Keratinocyte (primary cell): ENCODE results near the gene CUX1. TPM values are rescaled to one million over a fixed set of nuclear protein-coding genes. Genes with fewer than 3 reads are reported as not detected.

Experiments
- DNase-seq: peaks from one replicate; pipeline ENCODE4 v3.0.0-alpha.2; 2011; ENCODE audit warnings: low read depth, missing footprints, low spot score
- FAIRE-seq: peaks from 2 replicates; lab custom pipeline; 2011; peaks lifted over from hg19 to GRCh38; lab: Jason Lieb, UNC
- H2AFZ ChIP-seq: 2 replicates; pipeline ENCODE4 v1.6.0; 2012; ENCODE audit warnings: low read length, control low read depth, inconsistent platforms; ENCODE audit not compliant: control insufficient read depth
- H3K27ac ChIP-seq: 2 replicates; pipeline ENCODE4 v1.5.1; 2011; ENCODE audit warnings: low read length; ENCODE audit not compliant: control insufficient read depth, insufficient read depth
- H3K27me3 ChIP-seq: 3 replicates; pipeline ENCODE4 v1.6.0; 2011; ENCODE audit warnings: low read length; ENCODE audit not compliant: control insufficient read depth, insufficient read depth; ENCODE audit errors: extremely low read depth
- H3K36me3 ChIP-seq, 2 experiments: 2 replicates in 1 of 2; 3 replicates in 1 of 2; pipeline ENCODE4 v1.5.1; 2011; ENCODE audit warnings: low read length in 2 of 2, mild to moderate bottlenecking in 1 of 2; ENCODE audit not compliant: control insufficient read depth in 2 of 2, insufficient read depth in 2 of 2; ENCODE audit errors: extremely low read depth in 1 of 2
- H3K4me1 ChIP-seq: 3 replicates; pipeline ENCODE4 v1.5.1; 2011; ENCODE audit warnings: low read length; ENCODE audit not compliant: control insufficient read depth, insufficient read depth; ENCODE audit errors: extremely low read depth
- H3K4me2 ChIP-seq: 3 replicates; pipeline ENCODE4 v1.6.0; 2011; ENCODE audit warnings: low read depth, low read length; ENCODE audit not compliant: control insufficient read depth, insufficient read depth; ENCODE audit errors: extremely low read depth
- H3K4me3 ChIP-seq, 3 experiments: fragments of 200-600 bp in 1 of 3; sonication (generic) in 1 of 3; 2 replicates in 2 of 3; 3 replicates in 1 of 3; pipeline ENCODE4 v1.5.1; 2011 to 2016; ENCODE audit warnings: low read length in 3 of 3, mild to moderate bottlenecking in 3 of 3, control low read depth in 2 of 3, inconsistent platforms in 1 of 3, low read depth in 1 of 3, mixed read lengths in 1 of 3, mixed run types in 1 of 3, moderate library complexity in 1 of 3; ENCODE audit not compliant: control insufficient read depth in 2 of 3, insufficient read depth in 2 of 3; ENCODE audit errors: extremely low read depth in 1 of 3
- H3K79me2 ChIP-seq: 2 replicates; pipeline ENCODE4 v1.6.0; 2012; ENCODE audit warnings: low read length; ENCODE audit not compliant: control insufficient read depth, insufficient read depth
- H3K9ac ChIP-seq: 3 replicates; pipeline ENCODE4 v1.6.0; 2011; ENCODE audit warnings: low read length; ENCODE audit not compliant: control insufficient read depth, insufficient read depth; ENCODE audit errors: extremely low read depth
- H3K9me1 ChIP-seq: 3 replicates; pipeline ENCODE4 v1.6.0; 2011; ENCODE audit warnings: low read length; ENCODE audit not compliant: control insufficient read depth, insufficient read depth; ENCODE audit errors: extremely low read depth
- H3K9me3 ChIP-seq: 2 replicates; pipeline ENCODE4 v1.5.1; 2012; ENCODE audit warnings: low read depth, low read length; ENCODE audit not compliant: control insufficient read depth
- H4K20me1 ChIP-seq: 3 replicates; pipeline ENCODE4 v1.6.0; 2011; ENCODE audit warnings: low read length; ENCODE audit not compliant: control insufficient read depth, insufficient read depth; ENCODE audit errors: extremely low read depth
- EZH2 ChIP-seq: IDR thresholded peaks from one replicate; pipeline ENCODE4 v1.6.1; 2012; ENCODE audit warnings: inconsistent platforms, mild to moderate bottlenecking, low read length, moderate library complexity
- dilution Hi-C: fragments of 300-500 bp; cut with MboI; formaldehyde crosslinking; loops from one replicate; pipeline ENCODE4 v1.7.0; 2020; ENCODE audit warnings: low sequenced_read_pairs; ENCODE audit not compliant: extremely low pct_ligation_motif_present
- polyA plus RNA-seq, 5 experiments: library from polyadenylated mRNA; depleted of rRNA in 3 of 5; stranded (reverse) in 3 of 5; stranded (forward) in 1 of 5; unstranded in 1 of 5; fragments of >200 nt; gene quantifications; 1 replicate in 1 of 5; 2 replicates in 3 of 5; 3 replicates in 1 of 5; pipeline versions ENCODE4 v1.2.1 to v1.2.3, GENCODE V29; 2011 to 2012; ENCODE audit warnings: missing spikeins in 2 of 5, low read depth in 1 of 5, low replicate concordance in 1 of 5
- TF ChIP-seq, protein P1 (sequence below), 3 experiments: IDR thresholded peaks in 1 of 3; conservative IDR thresholded peaks in 1 of 3; optimal IDR thresholded peaks in 1 of 3; 2 replicates in 2 of 3; 3 replicates in 1 of 3; pipeline versions ENCODE3 to v1.5.1; 2011; ENCODE audit warnings: low read length in 3 of 3, mild to moderate bottlenecking in 3 of 3, moderate library complexity in 2 of 3, control low read depth in 1 of 3, inconsistent platforms in 1 of 3; ENCODE audit not compliant: insufficient read depth in 2 of 3; ENCODE audit errors: extremely low read depth in 1 of 3

The CUX1 gene
- polyA plus RNA-seq, 1 donor (not counting 4 experiments of a cell fraction or from before 2014, with no cell fraction given), result 18.3 TPM

- H3K27me3 ChIP-seq, result no peaks in the 10 kb centered on the region
- H3K9ac ChIP-seq, result no peak overlapping the region
- H3K9me1 ChIP-seq, result peaks cover 2% of the 10 kb centered on the region
- TF ChIP-seq EZH2, result no peak
- TF ChIP-seq, protein P1, sequence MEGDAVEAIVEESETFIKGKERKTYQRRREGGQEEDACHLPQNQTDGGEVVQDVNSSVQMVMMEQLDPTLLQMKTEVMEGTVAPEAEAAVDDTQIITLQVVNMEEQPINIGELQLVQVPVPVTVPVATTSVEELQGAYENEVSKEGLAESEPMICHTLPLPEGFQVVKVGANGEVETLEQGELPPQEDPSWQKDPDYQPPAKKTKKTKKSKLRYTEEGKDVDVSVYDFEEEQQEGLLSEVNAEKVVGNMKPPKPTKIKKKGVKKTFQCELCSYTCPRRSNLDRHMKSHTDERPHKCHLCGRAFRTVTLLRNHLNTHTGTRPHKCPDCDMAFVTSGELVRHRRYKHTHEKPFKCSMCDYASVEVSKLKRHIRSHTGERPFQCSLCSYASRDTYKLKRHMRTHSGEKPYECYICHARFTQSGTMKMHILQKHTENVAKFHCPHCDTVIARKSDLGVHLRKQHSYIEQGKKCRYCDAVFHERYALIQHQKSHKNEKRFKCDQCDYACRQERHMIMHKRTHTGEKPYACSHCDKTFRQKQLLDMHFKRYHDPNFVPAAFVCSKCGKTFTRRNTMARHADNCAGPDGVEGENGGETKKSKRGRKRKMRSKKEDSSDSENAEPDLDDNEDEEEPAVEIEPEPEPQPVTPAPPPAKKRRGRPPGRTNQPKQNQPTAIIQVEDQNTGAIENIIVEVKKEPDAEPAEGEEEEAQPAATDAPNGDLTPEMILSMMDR (optimal IDR thresholded peaks at IDR 0.05 in 1 of 3, IDR thresholded peaks at IDR 0.05 in 1 of 3, conservative IDR thresholded peaks at IDR 0.05 in 1 of 3; ENCODE audit: extremely low read depth in 1 of 3, insufficient read depth in 2 of 3, low read length in 3 of 3), result no peak
- dilution Hi-C loops, result no loop called here
- DNase-seq (no peak), FAIRE-seq (no peak)
- no peaks in the 10 kb centered on the region for H3K36me3 ChIP-seq
- H3K4me3 ChIP-seq, result no peak overlapping the region
- no peak overlapping the region for H3K4me2 ChIP-seq
- no peaks in the 10 kb centered on the region for H4K20me1 ChIP-seq
- H3K27ac ChIP-seq, result no peak overlapping the region
- no peaks in the 10 kb centered on the region for H3K9me3 ChIP-seq
- H3K79me2 ChIP-seq, result no peaks in the 10 kb centered on the region
- no peak overlapping the region for H2AFZ ChIP-seq
- peaks cover 12% of the 10 kb centered on the region for H3K4me1 ChIP-seq
Observed at GRCh38 chr7:102055181-102055976, 238.0 kb downstream of the CUX1 start.

DNA sequence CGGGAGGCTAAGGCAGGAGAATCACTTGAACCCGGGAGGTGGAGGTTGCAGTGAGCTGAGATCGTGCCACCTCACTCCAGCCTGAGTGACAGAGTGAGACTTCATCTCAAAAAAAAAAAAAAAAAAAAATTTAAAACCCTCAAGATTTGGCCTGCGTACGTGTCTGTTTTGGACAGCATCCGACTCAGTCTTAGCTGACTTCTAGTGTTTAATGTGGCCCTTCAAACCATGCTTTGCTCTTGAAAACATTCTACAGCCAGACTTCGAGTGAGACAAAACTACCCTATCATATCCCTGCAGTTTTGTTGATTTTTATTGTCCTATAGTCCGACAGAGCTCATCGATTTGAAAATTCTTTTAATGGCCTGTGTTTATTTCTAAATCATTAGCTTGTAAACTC lies 242.1 kb downstream of the CUX1 start:
- DNase-seq (no peak), FAIRE-seq (no peak)
- peaks cover 13% of the 10 kb centered on the region for H3K4me1 ChIP-seq
- H3K27me3 ChIP-seq, result no peaks in the 10 kb centered on the region
- H3K9me1 ChIP-seq, result no peaks in the 10 kb centered on the region
- no peak overlapping the region for H3K27ac ChIP-seq
- H2AFZ ChIP-seq, result no peak overlapping the region
- dilution Hi-C loops, result no loop called here
- TF ChIP-seq, protein P1 (optimal IDR thresholded peaks at IDR 0.05 in 1 of 3, IDR thresholded peaks at IDR 0.05 in 1 of 3, conservative IDR thresholded peaks at IDR 0.05 in 1 of 3; ENCODE audit: extremely low read depth in 1 of 3, insufficient read depth in 2 of 3, low read length in 3 of 3), result no peak
- TF ChIP-seq EZH2, result no peak
- H3K79me2 ChIP-seq, result no peaks in the 10 kb centered on the region
- no peak overlapping the region for H3K9ac ChIP-seq
- no peak overlapping the region for H3K4me2 ChIP-seq
- no peaks in the 10 kb centered on the region for H4K20me1 ChIP-seq
- no peak overlapping the region for H3K4me3 ChIP-seq
- H3K36me3 ChIP-seq, result no peaks in the 10 kb centered on the region
- no peaks in the 10 kb centered on the region for H3K9me3 ChIP-seq
